KMS-11 (cell line): ENCODE data around the gene SLC30A10.

Experiments used
- H2AFZ ChIP-seq: fragments of 200-600 bp; sonication (generic); 2 replicates; pipeline ENCODE4 v1.6.1; 2016; ENCODE audit warnings: antibody characterized with exemption, mixed run types, low read depth
- H3K27ac ChIP-seq: fragments of 200-600 bp; sonication (generic); 2 replicates; pipeline ENCODE4 v1.6.1; 2016; ENCODE audit warnings: mild to moderate bottlenecking, mixed run types
- H3K27me3 ChIP-seq: fragments of 200-600 bp; sonication (generic); 2 replicates; pipeline ENCODE4 v1.6.1; 2017; ENCODE audit warnings: mild to moderate bottlenecking, low read depth, mixed run types, moderate library complexity; ENCODE audit not compliant: insufficient read depth
- H3K36me3 ChIP-seq: fragments of 200-600 bp; sonication (generic); 2 replicates; pipeline ENCODE4 v1.6.1; 2017; ENCODE audit warnings: mild to moderate bottlenecking, mixed run types; ENCODE audit not compliant: insufficient read depth
- H3K4me1 ChIP-seq: fragments of 200-600 bp; sonication (generic); 2 replicates; pipeline ENCODE4 v1.6.1; 2016; ENCODE audit warnings: mild to moderate bottlenecking, low read depth, mixed run types; ENCODE audit not compliant: poor library complexity, severe bottlenecking
- H3K4me2 ChIP-seq: fragments of 200-600 bp; sonication (generic); 2 replicates; pipeline ENCODE4 v1.7.0; 2016; ENCODE audit warnings: mild to moderate bottlenecking, mixed run types
- H3K4me3 ChIP-seq: fragments of 200-600 bp; sonication (generic); IDR thresholded peaks from 2 replicates; pipeline ENCODE4 v1.6.1; 2017; ENCODE audit warnings: low read depth, low read length, mixed read lengths; ENCODE audit not compliant: insufficient read depth
- H3K79me2 ChIP-seq: fragments of 200-600 bp; sonication (generic); 2 replicates; pipeline ENCODE4 v1.6.1; 2016; ENCODE audit warnings: low read depth, mixed run types; ENCODE audit not compliant: insufficient read depth
- H3K9ac ChIP-seq: fragments of 200-600 bp; sonication (generic); 2 replicates; pipeline ENCODE4 v1.6.1; 2016; ENCODE audit warnings: mild to moderate bottlenecking, mixed run types
- H4K20me1 ChIP-seq: fragments of 200-600 bp; sonication (generic); 2 replicates; pipeline ENCODE4 v1.6.1; 2016; ENCODE audit warnings: mild to moderate bottlenecking, mixed run types; ENCODE audit not compliant: insufficient read depth
- CTCF ChIP-seq: fragments of 200-600 bp; sonication (generic); conservative IDR thresholded peaks from 2 replicates; pipeline ENCODE4 v1.6.1; 2017; ENCODE audit warnings: low read depth, mild to moderate bottlenecking, antibody characterized with exemption, low read length, moderate library complexity, mixed read lengths

The SLC30A10 gene

GRCh38 chr1:219927956-219928790 is at the start of gene SLC30A10:
SLC30A10 (minus strand) TSS chr1:219928557; CDS start chr1:219928440, 117 bp downstream.
- Histone ChIP-seq H3K4me3 (no peak within 1 kb of the TSS), H3K36me3 (no peaks in the 10 kb centered on the region), H3K27me3 (no peaks in the 10 kb centered on the region), H3K27ac (no peak within 1 kb of the TSS), H3K4me1 (no peaks in the 10 kb centered on the region), H2AFZ (no peak within 1 kb of the TSS), H4K20me1 (no peaks in the 10 kb centered on the region), H3K79me2 (no peaks in the 10 kb centered on the region), H3K4me2 (no peak within 1 kb of the TSS), H3K9ac (no peak within 1 kb of the TSS)
- TF ChIP-seq CTCF, result no peak

DNA sequence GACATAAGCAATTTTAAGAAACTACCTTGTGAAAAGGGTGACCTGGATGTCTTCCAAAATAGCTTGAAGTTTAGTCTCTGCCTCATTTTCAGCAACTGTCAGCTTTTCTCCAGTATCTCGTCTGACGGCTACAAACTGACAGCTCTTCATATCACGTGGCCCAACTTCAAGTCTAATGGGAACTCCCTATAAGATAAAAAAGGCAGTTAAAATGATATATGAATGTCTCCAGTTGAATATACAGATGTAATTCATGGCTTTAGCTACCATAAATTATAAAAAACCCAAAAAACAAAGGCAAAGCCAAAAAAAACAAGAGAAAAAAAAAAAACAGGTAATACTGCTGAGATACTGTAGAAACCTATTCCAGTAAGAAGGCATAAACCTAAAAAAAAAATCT is 44.9 kb upstream of the SLC30A10 start:
- Histone ChIP-seq H4K20me1 (no peaks in the 10 kb centered on the region), H3K79me2 (no peaks in the 10 kb centered on the region), H3K4me2 (no peak overlapping the region), H3K4me3 (no peak overlapping the region), H3K27ac (no peak overlapping the region), H3K36me3 (no peaks in the 10 kb centered on the region; the same call in 1 of the 2 replicates), H3K4me1 (no peaks in the 10 kb centered on the region), H2AFZ (no peak overlapping the region), H3K27me3 (no peaks in the 10 kb centered on the region), H3K9ac (no peak overlapping the region)
- TF ChIP-seq CTCF, result no peak

DNA sequence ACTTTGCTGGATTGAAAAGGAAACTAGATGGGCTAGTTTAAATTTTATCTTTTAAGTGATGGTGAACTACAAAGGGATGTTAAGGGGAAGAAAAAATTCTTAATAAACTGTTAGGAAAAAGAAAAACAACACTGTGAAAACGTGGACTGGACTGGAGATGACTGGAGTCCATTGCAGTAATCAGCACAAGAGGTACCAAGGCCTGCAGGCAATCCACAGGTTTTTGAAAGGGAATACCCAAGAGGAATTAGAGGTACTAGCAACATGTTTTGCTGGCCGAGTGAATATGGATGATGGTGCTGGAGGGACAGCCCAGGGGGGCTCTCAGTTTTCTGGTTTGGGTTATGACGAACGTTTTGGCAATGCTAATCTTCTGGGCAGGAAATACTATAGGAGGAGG is 39.0 kb upstream of the SLC30A10 start:
- TF ChIP-seq CTCF, result no peak

DNA sequence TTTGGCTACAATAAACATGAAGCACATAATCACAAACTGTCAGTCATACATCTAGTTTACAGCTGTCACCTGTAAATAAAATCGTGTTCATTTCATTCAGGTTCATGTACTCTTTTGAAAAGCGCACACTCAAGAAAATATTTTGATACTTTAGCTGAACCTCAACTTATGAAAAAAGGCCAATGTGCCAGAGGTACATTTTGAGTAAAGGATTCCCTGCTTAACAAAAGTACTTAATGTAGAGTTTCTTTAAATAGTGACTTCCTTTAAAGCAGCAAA is 37.7 kb upstream of the SLC30A10 start:
- no peaks in the 10 kb centered on the region for H3K4me1 ChIP-seq
- H3K9ac ChIP-seq, result no peak overlapping the region
- H3K27me3 ChIP-seq, result no peaks in the 10 kb centered on the region
- H3K27ac ChIP-seq, result no peak overlapping the region
- H2AFZ ChIP-seq, result no peak overlapping the region
- H3K36me3 ChIP-seq, result no peaks in the 10 kb centered on the region; the same call in 1 of the 2 replicates
- H4K20me1 ChIP-seq, result no peaks in the 10 kb centered on the region
- no peak for TF ChIP-seq CTCF
- no peak overlapping the region for H3K4me2 ChIP-seq
- H3K4me3 ChIP-seq, result no peak overlapping the region
- H3K79me2 ChIP-seq, result no peaks in the 10 kb centered on the region

More for the DNA sequence above, 39.0 kb upstream of the SLC30A10 start:
- Histone ChIP-seq H3K27ac (no peak overlapping the region), H3K9ac (no peak overlapping the region), H3K4me3 (no peak overlapping the region), H4K20me1 (no peaks in the 10 kb centered on the region), H3K79me2 (no peaks in the 10 kb centered on the region), H3K36me3 (no peaks in the 10 kb centered on the region; the same call in 1 of the 2 replicates), H2AFZ (no peak overlapping the region), H3K4me2 (no peak overlapping the region), H3K27me3 (no peaks in the 10 kb centered on the region), H3K4me1 (no peaks in the 10 kb centered on the region)
